ENCODE data around the gene COL23A1.

COL23A1 gene

DNA sequence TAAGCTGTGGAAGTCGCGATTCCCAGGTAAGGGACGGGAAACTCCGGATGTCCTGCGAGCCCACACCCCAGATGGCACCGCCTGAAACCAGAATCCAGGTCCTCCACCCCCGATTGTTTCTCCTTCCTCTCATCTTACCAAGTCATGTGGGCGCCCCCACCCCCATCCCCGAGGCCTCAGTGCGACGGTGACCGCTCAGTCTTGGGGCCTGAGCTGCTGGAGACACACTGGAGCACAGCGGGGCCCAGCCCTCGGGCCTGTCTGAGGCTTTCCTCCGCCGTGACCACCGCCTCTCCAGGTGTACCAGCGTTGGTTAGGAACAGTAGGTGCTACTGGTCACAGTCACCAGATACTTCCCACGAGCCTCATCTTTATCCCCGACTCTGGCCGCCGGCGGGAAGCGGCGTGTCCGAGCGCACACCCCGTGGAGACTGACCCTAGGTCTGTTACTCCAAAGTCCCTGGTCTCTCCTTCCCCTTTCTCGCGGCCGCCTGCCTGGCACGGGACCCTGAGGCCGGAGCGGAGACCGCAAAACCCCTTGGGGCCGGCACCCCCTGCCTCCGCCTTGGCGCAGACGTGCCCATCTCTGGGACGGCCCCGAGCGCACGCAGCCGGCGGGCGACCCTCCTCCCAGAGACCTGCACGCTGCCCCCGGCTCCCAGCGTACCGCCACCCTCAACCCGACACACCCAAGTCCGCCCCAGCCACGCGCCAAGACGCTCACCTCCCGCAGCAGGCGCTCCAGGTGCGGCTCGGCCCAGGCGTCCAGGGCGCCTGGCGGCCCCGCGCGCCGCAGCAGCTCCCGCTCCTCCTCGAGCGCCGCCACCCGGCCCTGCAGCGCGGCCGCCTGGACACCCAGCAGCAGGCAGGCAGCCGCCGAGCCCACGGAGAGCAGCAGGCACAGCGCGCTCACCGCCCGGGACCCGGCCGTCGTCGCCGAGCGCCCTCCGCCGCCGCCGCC is 733 bp downstream of the COL23A1 start:
- TF ChIP-seq, protein P1, sequence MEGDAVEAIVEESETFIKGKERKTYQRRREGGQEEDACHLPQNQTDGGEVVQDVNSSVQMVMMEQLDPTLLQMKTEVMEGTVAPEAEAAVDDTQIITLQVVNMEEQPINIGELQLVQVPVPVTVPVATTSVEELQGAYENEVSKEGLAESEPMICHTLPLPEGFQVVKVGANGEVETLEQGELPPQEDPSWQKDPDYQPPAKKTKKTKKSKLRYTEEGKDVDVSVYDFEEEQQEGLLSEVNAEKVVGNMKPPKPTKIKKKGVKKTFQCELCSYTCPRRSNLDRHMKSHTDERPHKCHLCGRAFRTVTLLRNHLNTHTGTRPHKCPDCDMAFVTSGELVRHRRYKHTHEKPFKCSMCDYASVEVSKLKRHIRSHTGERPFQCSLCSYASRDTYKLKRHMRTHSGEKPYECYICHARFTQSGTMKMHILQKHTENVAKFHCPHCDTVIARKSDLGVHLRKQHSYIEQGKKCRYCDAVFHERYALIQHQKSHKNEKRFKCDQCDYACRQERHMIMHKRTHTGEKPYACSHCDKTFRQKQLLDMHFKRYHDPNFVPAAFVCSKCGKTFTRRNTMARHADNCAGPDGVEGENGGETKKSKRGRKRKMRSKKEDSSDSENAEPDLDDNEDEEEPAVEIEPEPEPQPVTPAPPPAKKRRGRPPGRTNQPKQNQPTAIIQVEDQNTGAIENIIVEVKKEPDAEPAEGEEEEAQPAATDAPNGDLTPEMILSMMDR (IDR thresholded peaks at IDR 0.05; ENCODE audit: low read length): no peak
- no peaks in the 10 kb centered on the region for H4K20me1 ChIP-seq (ENCODE audit: insufficient read depth, low read length)
- H3K4me3 ChIP-seq (ENCODE audit: low read length): no peak overlapping the region
- H3F3A ChIP-seq (ENCODE audit: insufficient read depth, low read length): no peaks in the 10 kb centered on the region
- H3K27ac ChIP-seq (ENCODE audit: low read length): no peak overlapping the region
- DNase-seq: no peak
- H3K27me3 ChIP-seq (replicated peaks; ENCODE audit: insufficient read depth, low read length): peaks cover 4% of the 10 kb centered on the region; the same call in 1 of the 2 replicates
- no peaks in the 10 kb centered on the region for H3K4me1 ChIP-seq (ENCODE audit: low read length)
- H3K9me3 ChIP-seq (replicated peaks; ENCODE audit: insufficient read depth, low read length): no peaks in the 10 kb centered on the region
- H2AFZ ChIP-seq (ENCODE audit: low read length): no peak overlapping the region
- H3K9me2 ChIP-seq (replicated peaks; ENCODE audit: insufficient read depth, low read length): no peaks in the 10 kb centered on the region
- no peaks in the 10 kb centered on the region for H3K79me2 ChIP-seq (ENCODE audit: low read length)
- H3K4me2 ChIP-seq (ENCODE audit: low read depth, low read length): no peak overlapping the region
- no peaks in the 10 kb centered on the region for H3K36me3 ChIP-seq (replicated peaks; ENCODE audit: insufficient read depth, low read length)
- H3K9ac ChIP-seq (ENCODE audit: low read length): no peak overlapping the region

GRCh38 chr5:178588769-178589168 is 1.4 kb downstream of the COL23A1 start:
- Histone ChIP-seq H3K27ac (ENCODE audit: low read length) (no peak overlapping the region), H3K36me3 (replicated peaks; ENCODE audit: insufficient read depth, low read length) (no peaks in the 10 kb centered on the region), H3K4me3 (ENCODE audit: low read length) (no peak overlapping the region), H3K79me2 (ENCODE audit: low read length) (no peaks in the 10 kb centered on the region), H2AFZ (ENCODE audit: low read length) (no peak overlapping the region), H3K27me3 (replicated peaks; ENCODE audit: insufficient read depth, low read length) (peaks cover 4% of the 10 kb centered on the region; the same call in 1 of the 2 replicates), H3K4me2 (ENCODE audit: low read depth, low read length) (no peak overlapping the region), H4K20me1 (ENCODE audit: insufficient read depth, low read length) (no peaks in the 10 kb centered on the region), H3K9ac (ENCODE audit: low read length) (no peak overlapping the region), H3K4me1 (ENCODE audit: low read length) (no peaks in the 10 kb centered on the region), H3K9me2 (replicated peaks; ENCODE audit: insufficient read depth, low read length) (no peaks in the 10 kb centered on the region), H3F3A (ENCODE audit: insufficient read depth, low read length) (no peaks in the 10 kb centered on the region), H3K9me3 (replicated peaks; ENCODE audit: insufficient read depth, low read length) (no peaks in the 10 kb centered on the region)
- TF ChIP-seq, protein P1 (IDR thresholded peaks at IDR 0.05; ENCODE audit: low read length): no peak
- no peak for TF ChIP-seq EZH2phosphoT487 (IDR thresholded peaks at IDR 0.05; ENCODE audit: low read length)
- no peak for DNase-seq

DNA sequence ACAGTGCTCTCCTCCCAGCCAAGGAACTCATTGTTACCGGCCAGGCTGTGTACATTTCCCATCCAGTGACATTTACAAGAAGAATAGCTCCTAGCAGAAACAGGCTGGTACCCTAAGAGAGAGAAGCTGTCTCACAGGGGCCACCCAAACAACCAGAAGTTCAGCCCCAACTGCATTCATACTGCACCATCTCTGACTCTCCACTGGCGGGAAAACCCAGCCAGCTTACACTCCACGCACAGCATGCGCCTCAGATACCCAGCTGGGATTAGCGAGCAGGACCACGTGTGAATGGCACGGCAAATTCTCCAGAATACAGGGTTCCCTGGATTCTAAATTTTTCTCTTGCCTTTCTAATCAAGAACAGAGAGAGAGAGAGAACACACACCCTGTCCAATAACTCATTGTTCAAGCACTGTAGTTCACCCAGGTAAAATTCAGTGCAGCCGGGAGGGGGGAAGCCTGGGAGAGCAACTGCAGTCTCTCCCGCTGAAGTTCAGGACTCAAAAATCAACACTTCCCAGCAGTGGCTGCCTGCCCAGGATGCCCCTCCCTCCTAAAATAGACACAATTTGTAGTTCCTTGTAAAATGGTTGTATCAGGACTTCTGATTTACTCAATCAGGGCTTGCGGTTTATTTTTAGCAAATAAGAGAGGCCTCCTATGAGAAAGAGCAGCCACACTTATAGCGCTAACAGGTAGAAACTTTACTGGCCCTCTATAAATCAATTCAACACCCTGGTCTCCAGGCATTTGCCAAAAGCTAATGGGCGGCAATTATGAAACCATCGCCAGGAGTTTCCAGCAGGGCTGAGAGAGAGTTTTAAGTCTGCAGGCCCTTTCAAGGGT is 2.2 kb downstream of the COL23A1 start:
- Histone ChIP-seq H2AFZ (ENCODE audit: low read length) (no peak overlapping the region), H3K4me2 (ENCODE audit: low read depth, low read length) (no peak overlapping the region), H3K79me2 (ENCODE audit: low read length) (no peaks in the 10 kb centered on the region), H3K4me3 (ENCODE audit: low read length) (no peak overlapping the region), H3K9me2 (replicated peaks; ENCODE audit: insufficient read depth, low read length) (no peaks in the 10 kb centered on the region), H3K9ac (ENCODE audit: low read length) (no peak overlapping the region), H4K20me1 (ENCODE audit: insufficient read depth, low read length) (no peaks in the 10 kb centered on the region), H3K9me3 (replicated peaks; ENCODE audit: insufficient read depth, low read length) (no peaks in the 10 kb centered on the region), H3K27me3 (replicated peaks; ENCODE audit: insufficient read depth, low read length) (peaks cover 12% of the 10 kb centered on the region; the same call in 1 of the 2 replicates), H3K27ac (ENCODE audit: low read length) (no peak overlapping the region), H3F3A (ENCODE audit: insufficient read depth, low read length) (no peaks in the 10 kb centered on the region), H3K4me1 (ENCODE audit: low read length) (no peaks in the 10 kb centered on the region), H3K36me3 (replicated peaks; ENCODE audit: insufficient read depth, low read length) (no peaks in the 10 kb centered on the region)
- DNase-seq: no peak
- no peak for TF ChIP-seq EZH2phosphoT487 (IDR thresholded peaks at IDR 0.05; ENCODE audit: low read length)
- no peak for TF ChIP-seq EZH2 (optimal IDR thresholded peaks at IDR 0.05; ENCODE audit: low read depth, low read length)
- TF ChIP-seq, protein P1 (IDR thresholded peaks at IDR 0.05; ENCODE audit: low read length): no peak

Data from MM.1S (cell line).